GM19023 (cell line): ENCODE results near the gene NF1.
"Not testable (repeated sequence)": the region's sequence is repeated elsewhere in the genome, so short reads cannot be mapped to it uniquely, and the experiment has no call there.

Experiments
- ATAC-seq: cut with Tn5 transposase; IDR thresholded peaks from one replicate; pipeline ENCODE4 v1.9.1; 2021; ENCODE audit warnings: mild to moderate bottlenecking, moderate library complexity; ENCODE audit not compliant: unreplicated experiment

The NF1 gene

DNA sequence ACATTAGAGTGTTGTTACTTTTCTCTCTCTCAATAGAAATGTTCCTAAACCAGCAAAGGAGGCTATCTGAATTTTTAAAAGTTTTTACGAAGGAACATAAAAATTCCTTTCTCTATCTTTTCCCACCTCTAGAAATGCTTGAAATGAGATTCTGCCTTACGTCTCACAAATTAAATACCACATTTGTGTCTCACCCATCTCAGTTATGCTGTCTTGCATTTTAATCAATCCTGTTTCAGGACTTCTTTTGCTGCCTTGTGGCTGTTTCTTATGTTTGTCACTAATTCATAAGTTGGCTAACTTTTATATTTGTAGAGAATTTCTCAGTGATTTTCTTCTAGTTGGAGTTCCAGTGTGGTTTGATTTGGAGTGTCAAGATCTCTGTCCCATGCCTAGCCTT is 198.8 kb downstream of the NF1 start:
- no peak for ATAC-seq

DNA sequence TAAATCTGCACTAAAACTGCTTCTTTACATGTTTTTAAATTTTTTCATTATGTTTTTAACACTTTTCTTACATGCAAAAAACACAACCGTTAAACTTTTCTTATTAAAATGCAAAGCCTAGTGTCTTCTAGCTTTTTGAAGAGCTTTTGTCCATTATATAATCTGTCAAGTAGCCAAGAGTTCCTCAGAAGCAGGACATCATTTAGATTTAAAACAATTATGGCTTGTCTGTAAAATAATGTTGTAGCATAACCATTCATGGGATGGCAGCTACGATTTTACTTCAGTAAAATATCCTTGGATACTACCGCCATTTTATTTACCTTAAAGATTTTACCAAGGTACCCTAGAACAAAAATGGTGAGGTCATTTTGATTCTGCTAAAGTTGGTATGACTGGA is 199.5 kb downstream of the NF1 start:
- ATAC-seq, result no peak

DNA sequence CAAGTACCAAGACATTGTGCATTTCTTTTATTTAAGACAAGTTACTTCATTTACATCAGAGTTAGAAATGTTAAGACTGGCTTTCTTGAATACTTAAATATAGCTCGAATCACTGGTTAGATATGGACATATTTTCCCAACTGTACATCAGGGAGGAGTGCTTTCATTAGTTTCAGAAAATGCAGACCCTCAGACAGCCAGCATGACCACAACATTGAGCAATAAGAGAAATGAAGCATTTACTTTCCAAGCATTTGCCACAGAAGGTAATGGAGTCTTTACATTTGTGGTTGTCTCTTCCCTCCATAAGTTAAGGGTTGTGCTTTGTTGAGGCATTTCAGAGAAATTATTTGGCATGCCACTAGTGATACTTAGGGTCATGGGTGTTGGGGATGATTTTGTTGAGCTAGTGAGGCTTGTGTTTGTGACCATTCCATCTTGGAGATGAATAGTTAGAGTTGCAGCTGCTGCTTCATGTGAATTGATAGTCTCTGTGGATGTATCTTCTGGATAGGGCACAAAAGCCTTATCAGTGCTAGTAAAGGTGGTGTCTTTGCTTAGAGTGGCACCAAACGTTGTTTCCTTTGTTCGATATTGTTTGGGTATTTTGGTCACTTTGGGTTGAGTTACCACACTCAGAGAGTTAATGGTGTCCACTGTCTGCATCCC is 200.2 kb downstream of the NF1 start:
- ATAC-seq, result no peak

DNA sequence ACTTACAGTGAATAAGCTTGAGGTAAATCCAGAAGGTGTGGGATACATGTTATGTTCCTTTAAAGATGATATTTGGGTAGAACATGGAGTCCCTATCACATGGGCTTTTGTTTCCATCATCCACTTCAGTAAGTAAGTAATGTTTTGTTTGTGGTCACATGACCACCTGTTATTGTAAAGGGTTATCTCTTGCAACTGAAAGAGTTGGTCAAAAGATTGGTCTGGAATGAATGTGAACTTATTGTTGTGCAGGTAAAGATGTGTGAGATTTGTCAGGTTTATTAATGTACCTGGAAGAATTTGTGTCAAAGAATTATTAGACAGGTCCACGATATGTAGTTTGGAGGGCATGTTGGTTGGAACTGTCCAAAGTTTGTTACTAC is 200.7 kb downstream of the NF1 start:
- no peak for ATAC-seq

DNA sequence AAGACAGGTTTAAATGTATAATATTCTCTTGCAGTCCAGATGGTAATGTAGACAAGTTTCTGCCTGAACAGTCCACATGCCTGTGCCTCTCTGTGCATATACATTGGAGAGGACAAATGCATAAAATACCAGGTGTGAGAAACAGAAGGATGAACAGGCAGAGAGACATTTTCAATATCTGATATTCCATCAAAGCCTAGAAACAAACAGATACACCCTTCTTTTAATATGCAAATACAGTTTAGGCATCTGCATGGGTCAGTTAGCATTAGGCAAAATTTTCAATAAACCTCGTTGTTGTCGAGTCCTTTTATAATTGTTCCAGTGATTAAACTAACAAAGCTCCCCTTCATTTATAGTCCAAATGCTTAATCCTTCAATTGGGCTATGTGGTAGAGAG is 201.4 kb downstream of the NF1 start:
- no peak for ATAC-seq

DNA sequence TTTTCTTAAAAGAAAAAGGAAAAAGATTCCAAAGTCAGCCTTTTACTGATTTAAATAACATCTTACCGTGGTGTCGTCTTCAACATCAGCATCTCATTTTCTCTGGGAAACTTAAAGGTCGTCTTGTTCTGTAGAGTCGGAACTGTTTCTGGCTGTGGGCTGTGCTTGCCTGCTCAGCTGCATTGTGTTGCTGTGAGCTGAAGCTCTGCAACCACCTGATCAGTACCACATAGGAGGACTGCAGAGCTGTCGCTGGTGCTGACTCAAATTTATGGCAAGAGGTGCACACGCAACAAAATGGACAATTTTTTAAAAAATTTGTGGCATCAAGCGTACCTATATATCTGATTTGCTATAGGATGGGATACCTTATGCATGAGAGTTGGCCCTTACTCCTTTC is 202.3 kb downstream of the NF1 start, which contains the start of gene OMG:
Gene OMG, minus strand, starts transcription at position 150 of the 400 bp plus-strand sequence. CDS start 908 bp downstream, outside the sequence.
- no peak for ATAC-seq

DNA sequence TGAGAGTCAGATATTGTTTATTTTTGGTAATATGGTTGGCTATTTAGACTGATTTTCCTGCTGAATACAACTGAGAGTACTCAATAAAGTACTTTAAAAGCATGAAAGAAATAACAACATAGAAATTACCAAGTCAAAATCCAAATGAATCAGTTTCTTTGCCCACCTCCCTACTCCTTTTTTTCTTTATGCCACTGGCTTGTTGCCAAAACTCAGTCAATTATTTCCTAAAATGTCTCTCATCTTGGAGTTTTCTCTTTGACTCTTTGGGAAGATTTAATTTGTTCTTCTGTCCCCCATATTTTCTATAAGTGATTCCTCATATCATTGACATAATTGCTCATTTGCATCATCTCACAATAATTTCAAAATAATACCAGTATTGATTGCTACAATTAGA is 204.8 kb downstream of the NF1 start:
- ATAC-seq, result no peak

DNA sequence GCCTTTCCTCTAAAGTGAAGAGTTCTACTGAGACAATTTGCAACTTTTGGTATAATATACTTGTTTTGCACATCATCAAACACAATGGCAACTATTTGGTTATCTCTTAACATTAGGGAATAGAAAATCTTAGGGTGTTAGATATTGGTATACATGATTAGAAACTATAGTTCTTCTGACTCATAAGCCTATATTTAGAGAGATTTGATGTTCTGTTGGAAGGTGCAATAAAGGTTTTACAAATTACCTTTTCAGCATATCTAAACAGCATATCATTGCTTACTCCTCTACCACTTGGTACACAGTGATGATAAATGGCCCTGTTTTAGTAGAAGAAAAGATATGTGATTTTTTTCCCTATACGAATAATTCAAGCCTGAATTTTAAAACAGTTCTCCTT is 212.9 kb downstream of the NF1 start:
- ATAC-seq, result no peak

DNA sequence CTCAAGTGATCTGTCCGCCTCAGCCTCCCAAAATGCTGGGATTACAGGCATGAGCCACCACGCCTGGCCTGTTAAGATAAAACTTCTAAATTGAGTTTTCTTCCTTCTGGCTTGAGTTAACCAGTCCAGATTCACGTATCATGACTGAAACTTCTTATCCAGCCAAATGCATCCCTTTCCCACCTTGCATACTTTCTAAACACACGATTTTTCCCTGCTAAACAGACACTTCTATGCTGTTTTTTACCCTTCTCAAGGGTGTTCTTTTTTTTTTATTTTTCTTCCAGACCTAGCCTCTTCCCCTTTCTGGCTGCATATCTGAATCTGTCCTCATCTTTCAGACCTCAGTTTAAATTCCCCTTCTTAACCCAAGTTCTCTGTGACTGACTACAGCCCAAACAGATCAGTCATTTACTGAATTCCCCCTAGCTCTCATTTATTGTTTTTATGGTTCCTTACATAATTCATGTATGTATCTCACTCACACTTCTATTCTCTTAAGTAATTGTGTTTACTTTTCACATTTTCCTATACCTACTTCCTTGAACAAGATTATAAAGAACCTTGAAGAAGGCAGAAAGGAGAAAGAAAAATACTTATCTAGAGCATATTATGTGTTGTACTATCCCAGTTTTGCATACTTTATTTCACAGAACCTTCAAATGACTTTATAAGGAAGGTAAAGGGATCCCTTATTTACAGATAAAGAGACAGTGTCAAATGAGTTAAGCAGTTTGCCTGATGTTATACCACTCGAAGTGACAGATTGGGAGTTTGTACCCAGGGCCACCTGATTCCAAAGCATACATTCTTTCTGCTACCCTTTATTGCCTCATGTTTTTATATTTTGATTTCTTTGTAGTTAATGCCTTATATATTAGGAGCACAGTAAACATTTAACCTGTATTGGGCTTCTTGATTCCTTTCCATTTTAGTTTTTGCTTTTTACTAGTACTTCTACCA is 213.9 kb downstream of the NF1 start:
- no peak for ATAC-seq

DNA sequence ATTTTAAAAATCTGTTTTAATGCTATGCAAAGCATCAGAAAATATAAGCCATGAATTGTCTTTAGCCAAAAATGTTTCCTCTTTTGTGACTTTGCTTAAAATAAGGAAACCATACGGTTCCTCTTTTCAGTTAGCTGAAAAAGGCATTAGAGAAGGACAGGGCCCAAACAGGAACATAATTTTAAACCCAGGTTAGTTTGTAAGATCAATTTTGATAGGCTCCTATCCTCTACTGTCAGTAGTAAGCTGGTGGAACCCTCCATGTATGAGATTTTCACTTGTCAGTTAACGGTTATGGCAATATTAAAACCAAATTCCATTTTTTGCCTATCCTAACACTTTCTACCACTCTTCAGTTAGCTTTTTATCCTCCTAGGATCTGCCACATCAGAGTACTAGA is 214.8 kb downstream of the NF1 start:
- ATAC-seq, result no peak

DNA sequence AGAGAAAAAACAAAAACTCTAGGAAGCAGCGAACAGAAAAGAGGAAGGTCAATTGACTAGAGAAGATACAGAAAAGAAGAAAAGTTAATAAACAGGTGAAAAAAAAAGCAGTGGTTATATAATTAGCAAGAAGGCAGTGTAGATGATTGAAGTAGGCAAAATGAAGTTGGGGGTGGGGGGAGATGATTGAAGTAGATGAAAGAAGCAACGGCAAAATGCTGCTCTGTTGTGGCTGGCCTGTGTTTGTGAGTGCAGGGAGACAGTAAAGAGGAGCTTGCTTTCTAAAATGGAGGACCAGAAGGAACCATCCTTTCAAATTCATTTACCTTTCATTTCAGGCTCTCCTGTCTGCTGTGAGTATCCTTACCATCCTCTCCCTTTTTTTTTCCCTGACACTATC is 215.5 kb downstream of the NF1 start:
- no peak for ATAC-seq

DNA sequence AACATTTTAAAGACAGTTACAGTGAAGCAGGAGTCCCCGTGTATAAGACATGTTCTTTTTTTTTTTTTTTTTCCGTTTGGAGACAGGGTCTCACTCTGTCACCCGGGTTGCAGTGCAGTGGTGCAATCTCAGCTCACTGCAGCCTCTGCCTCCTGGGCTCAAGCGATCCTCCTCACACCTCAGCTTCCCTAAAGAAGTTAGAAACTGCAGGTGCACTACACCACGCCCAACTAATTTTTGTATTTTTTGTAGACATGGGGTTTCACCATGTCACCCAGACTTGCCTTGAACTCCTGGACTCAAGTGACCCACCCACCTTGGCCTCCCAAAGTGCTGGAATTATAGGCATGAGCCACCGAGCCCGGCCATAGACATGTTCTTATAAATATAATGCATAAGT is 216.1 kb downstream of the NF1 start:
- no peak for ATAC-seq

DNA sequence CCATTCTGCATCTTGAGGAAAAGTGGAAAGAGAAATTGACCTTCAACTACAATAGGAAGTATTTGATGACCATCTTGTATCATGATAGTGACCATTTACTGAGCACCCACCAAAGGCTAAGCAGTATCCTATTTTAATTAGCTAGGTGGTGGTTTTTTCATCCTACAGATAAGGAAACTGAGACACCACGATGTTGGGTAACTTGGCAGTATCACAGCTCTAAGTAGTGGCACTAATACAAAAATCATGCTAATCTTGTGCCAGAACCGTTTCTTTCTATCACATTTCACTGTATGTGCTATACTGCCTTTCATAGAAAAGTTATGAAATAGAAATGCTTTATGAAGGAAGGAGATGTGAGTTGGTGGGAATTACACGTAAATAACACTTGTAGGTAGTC is 216.7 kb downstream of the NF1 start:
- no peak for ATAC-seq

DNA sequence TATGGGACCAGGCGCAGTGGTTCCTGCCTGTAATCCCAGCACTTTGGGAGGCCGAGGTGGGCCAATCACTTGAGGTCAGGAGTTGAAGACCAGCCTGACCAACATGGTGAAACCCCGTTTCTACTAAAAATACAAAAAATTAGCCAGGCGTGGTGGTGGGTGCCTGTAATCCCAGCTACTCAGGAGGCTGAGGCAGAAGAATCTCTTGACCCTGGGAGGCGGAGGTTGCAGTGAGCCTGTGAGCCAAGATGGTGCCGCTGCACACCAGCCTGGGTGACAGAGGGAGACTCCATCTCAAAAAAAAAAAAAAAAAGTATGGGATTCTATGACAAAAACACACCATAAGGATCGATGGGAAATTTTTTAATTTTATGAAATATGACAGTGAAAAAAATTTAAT is 217.4 kb downstream of the NF1 start:
- ATAC-seq, result not testable (repeated sequence)

DNA sequence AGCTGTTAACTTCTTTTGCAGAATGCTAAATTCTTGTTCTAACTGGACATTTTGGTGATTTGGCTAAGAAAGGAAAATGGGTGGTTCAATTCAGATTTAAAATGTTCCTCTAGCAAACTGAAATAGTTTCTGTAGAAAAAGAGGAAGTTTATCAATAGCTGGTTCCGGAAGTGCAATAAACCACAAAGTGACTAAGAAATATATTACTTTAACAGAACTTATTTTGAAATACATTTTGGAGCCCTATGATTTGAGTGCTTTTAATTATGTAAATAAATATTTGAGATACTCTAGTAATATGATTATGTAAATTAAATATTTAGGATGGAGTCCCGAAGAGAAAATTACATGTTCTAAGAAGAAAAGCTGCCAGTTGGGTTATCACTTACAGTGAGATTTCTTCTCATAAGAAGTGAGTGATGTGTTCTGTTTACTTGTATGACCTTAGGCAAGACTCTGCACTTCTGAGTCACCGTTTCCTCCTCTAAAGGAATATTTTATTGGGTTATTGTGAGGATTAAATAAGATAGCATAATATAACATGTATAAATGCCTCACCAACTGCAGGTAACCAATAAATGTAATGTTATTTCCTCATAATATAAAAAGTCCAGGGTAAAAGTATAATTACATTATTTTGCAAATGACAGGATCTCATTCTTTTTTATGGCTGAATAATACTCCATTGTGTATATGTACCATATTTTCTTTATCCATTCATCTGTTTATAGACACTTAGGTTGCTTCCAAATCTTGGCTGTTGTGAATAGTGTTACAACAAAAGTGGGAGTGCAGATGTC is 219.4 kb downstream of the NF1 start, which contains the start of gene EVI2B:
Gene EVI2B, minus strand, starts transcription at position 73 of the 800 bp plus-strand sequence. CDS start 8,445 bp downstream, outside the sequence.
- no peak for ATAC-seq

DNA sequence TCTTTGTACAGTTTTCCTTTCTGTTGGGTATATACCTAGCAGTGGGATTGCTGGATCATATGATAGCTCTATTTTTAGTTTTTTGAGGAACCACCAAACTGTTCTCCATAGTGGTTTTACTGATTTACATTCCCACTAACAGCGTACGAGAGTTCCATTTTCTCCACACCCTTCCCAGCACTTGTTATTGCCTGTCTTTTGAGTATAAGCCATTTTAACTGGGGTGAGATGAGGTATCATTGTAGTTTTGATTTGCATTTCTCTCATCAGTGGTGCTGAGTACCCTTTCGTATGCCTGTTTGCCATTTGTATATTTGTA is 220.0 kb downstream of the NF1 start:
- no peak for ATAC-seq

DNA sequence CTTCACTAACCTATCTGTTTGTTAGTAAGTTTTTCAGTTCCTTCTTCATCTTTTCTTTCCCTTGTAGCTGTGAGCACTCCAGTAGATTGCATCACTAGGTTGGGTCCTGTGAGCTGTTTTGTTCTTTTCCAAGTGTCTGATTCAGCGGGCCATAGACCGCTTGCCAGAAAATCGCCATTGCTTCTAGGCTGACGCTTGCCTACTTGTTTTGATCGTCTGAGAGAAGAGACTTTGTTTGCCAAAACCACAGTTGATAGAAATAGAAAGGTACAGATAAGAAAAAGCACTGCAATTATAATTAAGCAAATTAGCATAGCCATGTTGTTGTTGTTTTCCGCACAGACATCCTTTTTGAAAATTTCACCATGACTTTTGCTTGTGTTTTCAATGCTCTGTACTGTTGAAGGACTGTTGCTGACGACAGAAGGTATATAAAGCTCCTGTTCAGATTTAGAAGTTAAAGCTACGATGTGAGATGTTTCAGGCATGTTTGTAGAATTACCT is 223.6 kb downstream of the NF1 start:
- peak; percentile 41 for ATAC-seq

DNA sequence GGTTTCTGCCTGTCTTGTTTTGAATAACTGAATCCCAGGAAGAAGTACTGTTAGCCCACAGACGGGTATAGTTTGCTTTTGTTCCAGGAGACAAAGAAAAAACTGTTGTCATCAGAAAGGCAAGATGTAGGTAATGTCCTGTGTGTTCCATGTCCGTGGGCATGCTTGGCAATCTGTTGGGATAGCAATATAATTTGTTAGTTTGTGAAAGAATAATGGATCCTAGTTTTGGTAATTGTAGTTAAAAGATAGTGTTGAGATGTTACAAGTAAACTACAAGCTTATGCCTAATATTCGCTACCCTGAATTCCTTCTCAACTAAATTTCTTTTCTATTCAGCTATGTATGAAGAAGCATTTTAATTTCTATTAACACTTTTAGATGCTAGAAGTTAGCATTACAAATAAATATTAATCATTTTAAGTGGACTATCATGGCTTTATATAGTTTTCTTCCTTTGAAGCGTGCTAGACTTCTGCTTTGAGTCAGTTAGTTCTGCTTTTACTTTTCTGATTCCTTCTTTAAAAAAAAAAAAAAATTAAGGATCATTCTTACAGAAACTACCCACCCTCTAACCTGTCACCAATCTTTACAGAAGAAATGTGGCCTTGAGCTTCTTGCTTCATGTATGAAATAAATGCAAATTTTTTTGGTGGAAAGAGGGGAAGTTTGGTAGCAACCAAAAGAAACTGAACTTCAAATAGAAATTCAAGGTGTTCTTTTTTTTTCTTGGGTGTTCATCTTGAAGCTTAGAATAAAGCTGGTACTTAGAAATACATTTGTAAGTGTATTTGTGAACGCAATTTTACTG is 224.3 kb downstream of the NF1 start:
- no peak for ATAC-seq

DNA sequence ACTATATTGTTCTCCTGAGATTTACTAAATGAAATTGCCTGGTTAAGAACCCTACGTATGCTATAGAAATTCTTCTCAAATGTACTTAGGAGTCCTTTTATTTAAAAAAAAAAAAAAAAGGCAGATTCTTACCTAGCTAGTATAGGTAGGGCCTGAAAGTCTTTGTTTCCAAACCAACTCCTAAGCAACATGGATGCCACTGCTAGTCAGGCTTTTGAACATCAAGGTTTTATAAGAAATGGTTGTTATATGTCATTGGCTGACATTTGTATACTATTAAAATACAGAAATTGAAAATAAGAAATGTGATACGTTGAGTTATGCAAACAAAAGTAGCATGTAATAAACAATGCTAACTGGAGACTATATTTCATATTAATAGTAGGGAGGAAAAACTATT is 225.5 kb downstream of the NF1 start:
- ATAC-seq, result no peak

DNA sequence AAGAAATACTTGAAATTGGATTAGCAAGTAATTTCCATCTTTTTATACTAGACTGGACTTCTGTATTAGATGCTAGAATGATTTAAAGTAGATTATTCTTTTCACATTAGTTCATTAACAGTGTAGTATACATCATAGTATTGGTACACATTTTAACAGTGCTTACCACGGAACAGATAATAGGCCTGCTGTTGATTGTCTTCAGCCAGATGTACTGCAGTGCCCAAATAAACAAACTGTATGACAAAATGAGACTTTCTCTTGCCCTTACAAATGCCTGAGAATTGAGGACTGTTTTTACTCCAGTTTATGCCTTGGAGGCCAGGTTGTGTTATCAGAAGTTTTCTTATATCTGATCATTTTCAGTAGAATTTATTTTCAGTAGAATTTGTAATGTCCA is 226.0 kb downstream of the NF1 start:
- ATAC-seq, result no peak
